ENCODE results near the gene TP53BP1.
A peak's percentile ranks its signal among the peaks of the same experiment; 100 is the strongest.

Gene TP53BP1

DNA sequence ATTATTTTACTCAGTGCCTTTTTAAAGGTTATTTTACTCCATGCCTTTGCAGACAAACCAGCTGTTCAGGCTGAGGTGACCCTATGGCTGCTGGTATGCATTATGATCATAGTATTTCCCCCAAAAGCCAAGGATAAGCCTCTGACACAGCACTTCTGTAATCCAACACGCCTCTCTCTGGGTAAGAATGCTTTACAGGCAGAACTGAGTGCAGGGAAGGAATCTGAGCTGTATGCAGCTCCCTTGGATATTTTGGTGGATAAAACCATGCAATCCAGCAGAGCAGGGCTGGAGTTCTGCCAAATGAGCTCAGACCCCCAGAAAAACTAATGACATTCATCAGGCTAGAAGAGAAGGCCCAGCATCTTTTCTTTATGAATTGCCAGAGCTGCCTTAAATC is 12.8 kb upstream of the TP53BP1 start:
- TF ChIP-seq, protein P1, sequence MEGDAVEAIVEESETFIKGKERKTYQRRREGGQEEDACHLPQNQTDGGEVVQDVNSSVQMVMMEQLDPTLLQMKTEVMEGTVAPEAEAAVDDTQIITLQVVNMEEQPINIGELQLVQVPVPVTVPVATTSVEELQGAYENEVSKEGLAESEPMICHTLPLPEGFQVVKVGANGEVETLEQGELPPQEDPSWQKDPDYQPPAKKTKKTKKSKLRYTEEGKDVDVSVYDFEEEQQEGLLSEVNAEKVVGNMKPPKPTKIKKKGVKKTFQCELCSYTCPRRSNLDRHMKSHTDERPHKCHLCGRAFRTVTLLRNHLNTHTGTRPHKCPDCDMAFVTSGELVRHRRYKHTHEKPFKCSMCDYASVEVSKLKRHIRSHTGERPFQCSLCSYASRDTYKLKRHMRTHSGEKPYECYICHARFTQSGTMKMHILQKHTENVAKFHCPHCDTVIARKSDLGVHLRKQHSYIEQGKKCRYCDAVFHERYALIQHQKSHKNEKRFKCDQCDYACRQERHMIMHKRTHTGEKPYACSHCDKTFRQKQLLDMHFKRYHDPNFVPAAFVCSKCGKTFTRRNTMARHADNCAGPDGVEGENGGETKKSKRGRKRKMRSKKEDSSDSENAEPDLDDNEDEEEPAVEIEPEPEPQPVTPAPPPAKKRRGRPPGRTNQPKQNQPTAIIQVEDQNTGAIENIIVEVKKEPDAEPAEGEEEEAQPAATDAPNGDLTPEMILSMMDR (IDR thresholded peaks at IDR 0.05; ENCODE audit: insufficient read depth, low read depth, low read length, missing control alignments), result no peak
- H3K4me3 ChIP-seq (ENCODE audit: low read depth, low read length), result no peak overlapping the region
- DNase-seq (ENCODE audit: low read depth), result no peak

- no peak for DNase-seq (ENCODE audit: low read depth)
- no peak overlapping the region for H3K4me3 ChIP-seq (ENCODE audit: low read depth, low read length)
- TF ChIP-seq, protein P1 (IDR thresholded peaks at IDR 0.05; ENCODE audit: insufficient read depth, low read depth, low read length, missing control alignments), result no peak
These were observed 6.7 kb upstream of the TP53BP1 start for GRCh38 chr15:43499635-43500034.

DNA sequence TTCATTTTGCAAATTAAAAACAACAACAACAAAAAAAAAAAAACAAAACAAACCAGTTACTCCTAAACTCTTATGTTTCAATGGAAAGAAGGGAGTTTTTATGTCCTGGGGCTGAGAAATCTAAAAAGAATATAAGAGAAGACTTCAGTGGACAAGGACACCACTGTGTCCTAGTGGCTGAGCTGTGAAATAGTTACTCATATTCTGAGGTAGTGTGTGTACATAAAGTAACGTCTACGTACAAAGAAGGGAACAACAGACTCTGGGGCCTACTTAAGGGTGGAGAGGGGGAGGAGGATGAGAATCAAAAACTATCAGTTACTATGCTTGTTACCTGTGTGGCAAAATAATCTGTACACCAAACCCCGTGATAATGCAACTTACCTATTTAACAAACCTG is 6.0 kb upstream of the TP53BP1 start:
- TF ChIP-seq, protein P1 (IDR thresholded peaks at IDR 0.05; ENCODE audit: insufficient read depth, low read depth, low read length, missing control alignments), result no peak
- H3K4me3 ChIP-seq (ENCODE audit: low read depth, low read length), result no peak overlapping the region
- DNase-seq (ENCODE audit: low read depth), result no peak

GRCh38 chr15:43493703-43494472 is 932 bp upstream of the TP53BP1 start:
- DNase-seq (ENCODE audit: low read depth), result no peak
- H3K4me3 ChIP-seq (ENCODE audit: low read depth, low read length), result peak overlapping the region; percentile 98; the same call in 1 of the 2 replicates
- TF ChIP-seq, protein P1 (IDR thresholded peaks at IDR 0.05; ENCODE audit: insufficient read depth, low read depth, low read length, missing control alignments), result no peak

DNA sequence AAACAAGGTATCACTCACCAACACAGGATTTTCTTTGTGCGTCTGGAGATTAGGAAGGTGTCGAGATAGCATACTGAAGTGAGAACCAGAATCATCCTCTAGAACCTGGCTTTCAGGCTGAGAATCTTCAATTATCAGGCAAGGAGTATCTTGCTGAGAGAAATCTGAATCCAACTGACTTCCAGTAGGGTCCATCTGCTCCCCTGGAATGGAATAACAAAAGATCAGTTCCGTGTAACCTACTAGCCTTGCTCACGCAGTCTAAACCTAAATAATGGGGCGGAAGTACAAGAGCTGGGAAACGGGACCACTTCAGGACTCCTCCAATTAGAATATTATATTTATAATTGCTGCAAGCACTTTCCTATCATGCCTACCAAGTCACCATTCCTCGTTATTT is 690 bp downstream of the TP53BP1 start:
- H3K4me3 ChIP-seq (ENCODE audit: low read depth, low read length), result peak overlapping the region; percentile 98
- TF ChIP-seq, protein P1 (IDR thresholded peaks at IDR 0.05; ENCODE audit: insufficient read depth, low read depth, low read length, missing control alignments), result no peak
- DNase-seq (ENCODE audit: low read depth), result no peak

GRCh38 chr15:43489191-43489590 is 3.8 kb downstream of the TP53BP1 start:
- H3K4me3 ChIP-seq (ENCODE audit: low read depth, low read length), result no peak overlapping the region
- TF ChIP-seq, protein P1 (IDR thresholded peaks at IDR 0.05; ENCODE audit: insufficient read depth, low read depth, low read length, missing control alignments), result no peak
- DNase-seq (ENCODE audit: low read depth), result no peak

DNA sequence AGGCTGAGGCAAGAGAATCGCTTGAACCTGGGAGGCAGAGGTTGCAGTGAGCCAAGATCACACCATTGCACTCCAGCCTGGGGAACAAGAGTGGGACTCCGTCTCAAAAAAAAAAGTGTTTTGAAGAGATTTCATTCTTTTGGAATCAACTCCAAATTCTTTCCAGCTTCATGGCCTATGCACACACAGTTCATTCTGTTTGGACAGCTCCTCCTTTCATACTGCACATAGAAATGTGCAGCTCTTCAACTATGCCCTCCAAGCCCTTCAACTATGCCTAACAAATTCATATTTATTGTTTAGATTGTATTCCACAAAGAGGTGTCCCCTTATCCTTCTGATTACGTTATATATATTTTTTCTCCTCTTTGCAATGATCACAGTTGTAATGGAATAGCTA is 4.2 kb downstream of the TP53BP1 start:
- TF ChIP-seq, protein P1 (IDR thresholded peaks at IDR 0.05; ENCODE audit: insufficient read depth, low read depth, low read length, missing control alignments), result no peak
- no peak for DNase-seq (ENCODE audit: low read depth)
- H3K4me3 ChIP-seq (ENCODE audit: low read depth, low read length), result no peak overlapping the region

Data from GM12865 (cell line).